Gastroesophageal sphincter (tissue), 4 donors: ENCODE data around the gene TLE2. TPM values are rescaled to one million over a fixed set of nuclear protein-coding genes. Genes with fewer than 3 reads are reported as not detected.

Experiments used
- ATAC-seq: fragments of 150-250 bp; one replicate; pipeline ENCODE4 v1.9.1; 2016; ENCODE audit warnings: mild to moderate bottlenecking, moderate library complexity
- H3K27ac ChIP-seq, 4 donors: fragments of 200-600 bp; sonication (generic) in 3 of 4; 1 replicate in 3 of 4; 2 replicates in 1 of 4; pipeline ENCODE4 v1.5.1; 2016 to 2019
- H3K27me3 ChIP-seq: fragments of 200-600 bp; sonication (generic); one replicate; pipeline ENCODE4 v1.5.1; 2019
- H3K36me3 ChIP-seq, 2 donors: fragments of 200-600 bp; sonication (generic); one replicate each; pipeline ENCODE4 v1.5.1; 2019; ENCODE audit warnings: control low read depth in 1 of 2
- H3K4me1 ChIP-seq, 3 donors: fragments of 200-600 bp; sonication (generic); 1 replicate in 2 of 3; 2 replicates in 1 of 3; pipeline ENCODE4 v1.5.1; 2016 to 2019; ENCODE audit warnings: control low read depth in 2 of 3
- H3K4me3 ChIP-seq, 2 donors: fragments of 200-600 bp; sonication (generic); one replicate each; pipeline ENCODE4 v1.5.1; 2019; ENCODE audit warnings: mild to moderate bottlenecking in 1 of 2, moderate library complexity in 1 of 2
- H3K9me3 ChIP-seq, 3 donors: fragments of 200-600 bp; sonication (generic); one replicate each; pipeline ENCODE4 v1.5.1; 2017 to 2019; ENCODE audit warnings: control low read depth in 2 of 3
- CTCF ChIP-seq, 4 experiments: fragments of 200-600 bp in 2 of 4; fragments of 450-650 bp in 2 of 4; sonication (generic) in 1 of 4; IDR thresholded peaks; one replicate each; pipeline ENCODE4 v1.5.1; 2017 to 2019; ENCODE audit warnings: antibody characterized with exemption in 4 of 4, mild to moderate bottlenecking in 2 of 4, moderate library complexity in 2 of 4
- EP300 ChIP-seq: sonication (generic); formaldehyde crosslinking; IDR thresholded peaks from one replicate; pipeline ENCODE4 v1.6.1; 2017; ENCODE audit warnings: antibody characterized with exemption, mild to moderate bottlenecking
- POLR2A ChIP-seq, 2 donors: fragments of 450-650 bp; IDR thresholded peaks; one replicate each; pipeline ENCODE4 v1.6.1; 2017; ENCODE audit warnings: antibody characterized with exemption in 2 of 2, mild to moderate bottlenecking in 2 of 2, moderate library complexity in 1 of 2
- POLR2AphosphoS5 ChIP-seq: sonication (generic); formaldehyde crosslinking; IDR thresholded peaks from one replicate; pipeline ENCODE4 v1.6.1; 2017; ENCODE audit warnings: antibody characterized with exemption
- WGBS, 2 donors: methylation state at CpG; one replicate each; pipeline ENCODE4 v1.1.5; 2018; ENCODE audit warnings: low coverage in 1 of 2; 5-methylcytosine and 5-hydroxymethylcytosine counted together
- total RNA-seq, 4 donors: library from RNA; depleted of rRNA; stranded (reverse); fragments of >200 nt; gene quantifications; one replicate each; pipeline ENCODE4 v1.1.0, GENCODE V29; 2016

TLE2 gene
- total RNA-seq, 4 donors from 2014 or later, result 27.1 to 46.1 (median 34.4) TPM

- Histone ChIP-seq H3K27me3 (no peaks in the 10 kb centered on the region), H3K4me1 (no peaks in the 10 kb centered on the region), H3K36me3 (peaks cover 0 to 26% of the 10 kb centered on the region in 2 donors), H3K9me3 (no peaks in the 10 kb centered on the region), H3K27ac (no peak overlapping the region), H3K4me3 (no peak overlapping the region)
- ATAC-seq, result no peak
- TF ChIP-seq POLR2AphosphoS5 (no peak), EP300 (no peak), CTCF (IDR thresholded peaks at IDR 0.05) (no peak), POLR2A (IDR thresholded peaks at IDR 0.05) (no peak)
- WGBS, 2 donors, result 64 to 97% methylated on average over 4 to 5 of the region's 18 CpGs
Measured at GRCh38 chr19:3020321-3020960, 8.6 kb downstream of the TLE2 start.

GRCh38 chr19:3019211-3019854, 9.7 kb downstream of the TLE2 start:
- Histone ChIP-seq H3K27ac (no peak overlapping the region), H3K27me3 (no peaks in the 10 kb centered on the region), H3K4me3 (no peak overlapping the region), H3K9me3 (no peaks in the 10 kb centered on the region), H3K4me1 (no peaks in the 10 kb centered on the region), H3K36me3 (peaks cover 0 to 31% of the 10 kb centered on the region in 2 donors)
- WGBS, 2 donors, result 100% methylated on average over 1 of the region's 28 CpGs
- TF ChIP-seq CTCF (IDR thresholded peaks at IDR 0.05) (no peak), EP300 (no peak), POLR2A (IDR thresholded peaks at IDR 0.05) (no peak), POLR2AphosphoS5 (no peak)
- no peak for ATAC-seq

GRCh38 chr19:3017923-3018322, 11.2 kb downstream of the TLE2 start:
- no peak for TF ChIP-seq CTCF (IDR thresholded peaks at IDR 0.05)
- TF ChIP-seq POLR2AphosphoS5, result no peak
- TF ChIP-seq EP300, result no peak
- no peak for TF ChIP-seq POLR2A (IDR thresholded peaks at IDR 0.05)
- no peak overlapping the region for H3K27ac ChIP-seq
- 92 to 95% methylated on average over 2 to 7 of the region's 7 CpGs for WGBS, 2 donors

GRCh38 chr19:3015126-3016057, 13.7 kb downstream of the TLE2 start:
- Histone ChIP-seq H3K4me1 (no peaks in the 10 kb centered on the region), H3K27ac (no peak overlapping the region), H3K4me3 (no peak overlapping the region), H3K36me3 (peaks cover 0 to 68% of the 10 kb centered on the region in 2 donors), H3K27me3 (no peaks in the 10 kb centered on the region), H3K9me3 (no peaks in the 10 kb centered on the region)
- no peak for ATAC-seq
- WGBS, 2 donors, result 84% methylated on average over 10 of the region's 22 CpGs; no CpG with 5 or more reads in 1 of the 2 donors
- no peak for TF ChIP-seq EP300
- TF ChIP-seq CTCF (IDR thresholded peaks at IDR 0.05), result no peak
- no peak for TF ChIP-seq POLR2AphosphoS5
- TF ChIP-seq POLR2A (IDR thresholded peaks at IDR 0.05), result no peak

More at GRCh38 chr19:3017923-3018322, 11.2 kb downstream of the TLE2 start:
- H3K9me3 ChIP-seq, result no peaks in the 10 kb centered on the region
- H3K36me3 ChIP-seq, result peaks cover 0 to 45% of the 10 kb centered on the region in 2 donors
- ATAC-seq, result no peak
- no peak overlapping the region for H3K4me3 ChIP-seq
- no peaks in the 10 kb centered on the region for H3K4me1 ChIP-seq
- no peaks in the 10 kb centered on the region for H3K27me3 ChIP-seq
